Mesenchymal stem cell (in vitro differentiated cells and primary cell): ENCODE measurements around the gene NTPCR.

Experiments used
- DNase-seq: peaks from one replicate; pipeline ENCODE4 v3.0.0-alpha.2; 2013
- H2AFZ ChIP-seq: one replicate; pipeline ENCODE4 v1.6.1; 2013; ENCODE audit warnings: low read depth, mild to moderate bottlenecking, control low read depth, inconsistent platforms, low read length, moderate library complexity
- H2AK5ac ChIP-seq: 2 replicates; pipeline ENCODE4 v1.6.1; 2013; ENCODE audit warnings: low read length, moderate library complexity, mild to moderate bottlenecking, inconsistent platforms; ENCODE audit not compliant: severe bottlenecking
- H2BK120ac ChIP-seq: one replicate; pipeline ENCODE4 v1.6.1; 2013; ENCODE audit warnings: low read depth, mild to moderate bottlenecking, inconsistent platforms, low read length, moderate library complexity
- H2BK12ac ChIP-seq, 2 experiments: one replicate each; pipeline ENCODE4 v1.6.1; 2013; ENCODE audit warnings: inconsistent platforms in 2 of 2, low read length in 2 of 2, mild to moderate bottlenecking in 2 of 2, moderate library complexity in 2 of 2, control low read depth in 1 of 2
- H2BK15ac ChIP-seq: one replicate; pipeline ENCODE4 v1.6.1; 2013; ENCODE audit warnings: mild to moderate bottlenecking, low read depth, inconsistent platforms; ENCODE audit not compliant: poor library complexity, severe bottlenecking
- H2BK5ac ChIP-seq: 2 replicates; pipeline ENCODE4 v1.6.1; 2013; ENCODE audit warnings: low read depth, mild to moderate bottlenecking, low read length, control low read depth, inconsistent platforms; ENCODE audit not compliant: poor library complexity, severe bottlenecking
- H3K14ac ChIP-seq, 2 experiments: one replicate each; pipeline ENCODE4 v1.6.1; 2013; ENCODE audit warnings: inconsistent platforms in 2 of 2, low read length in 2 of 2, control low read depth in 1 of 2, mild to moderate bottlenecking in 1 of 2, moderate library complexity in 1 of 2
- H3K18ac ChIP-seq, 2 experiments: one replicate each; pipeline ENCODE4 v1.6.1; 2013; ENCODE audit warnings: inconsistent platforms in 2 of 2, low read length in 2 of 2, control low read depth in 1 of 2, low read depth in 1 of 2, mild to moderate bottlenecking in 1 of 2
- H3K23ac ChIP-seq, 2 experiments: one replicate each; pipeline ENCODE4 v1.6.1; 2013; ENCODE audit warnings: inconsistent platforms in 2 of 2, low read length in 2 of 2, mild to moderate bottlenecking in 2 of 2, moderate library complexity in 2 of 2, control low read depth in 1 of 2
- H3K27ac ChIP-seq: 2 replicates; pipeline ENCODE4 v1.5.1; 2013; ENCODE audit warnings: mild to moderate bottlenecking, moderate library complexity, low read length, control low read depth, inconsistent platforms; ENCODE audit not compliant: poor library complexity, severe bottlenecking
- H3K27me3 ChIP-seq, 2 experiments: 2 replicates each; pipeline versions ENCODE4 v1.6.1 to v1.7.0; 2013; ENCODE audit warnings: low read length in 2 of 2, mild to moderate bottlenecking in 2 of 2, moderate library complexity in 2 of 2, control low read depth in 1 of 2, inconsistent platforms in 1 of 2; ENCODE audit not compliant: control insufficient read depth in 1 of 2, insufficient read depth in 1 of 2
- H3K36me3 ChIP-seq, 2 experiments: 2 replicates each; pipeline versions ENCODE4 v1.6.1 to v1.7.0; 2013; ENCODE audit warnings: low read length in 2 of 2, control low read depth in 1 of 2, inconsistent platforms in 1 of 2, low read depth in 1 of 2, mild to moderate bottlenecking in 1 of 2; ENCODE audit not compliant: insufficient read depth in 2 of 2, control insufficient read depth in 1 of 2
- H3K4ac ChIP-seq, 2 experiments: one replicate each; pipeline ENCODE4 v1.6.1; 2013; ENCODE audit warnings: inconsistent platforms in 2 of 2, low read length in 2 of 2, mild to moderate bottlenecking in 2 of 2, moderate library complexity in 2 of 2, control low read depth in 1 of 2, low read depth in 1 of 2
- H3K4me1 ChIP-seq: 2 replicates; pipeline ENCODE4 v1.6.1; 2013; ENCODE audit warnings: low read depth, low read length, control low read depth; ENCODE audit not compliant: control insufficient read depth, insufficient read depth
- H3K4me2 ChIP-seq: 2 replicates; pipeline ENCODE4 v1.6.1; 2013; ENCODE audit warnings: low read length, mild to moderate bottlenecking, inconsistent platforms; ENCODE audit not compliant: poor library complexity, severe bottlenecking
- H3K4me3 ChIP-seq, 2 experiments: 2 replicates each; pipeline versions ENCODE4 v1.5.1 to v1.7.0; 2013; ENCODE audit warnings: low read length in 2 of 2, mild to moderate bottlenecking in 2 of 2, control low read depth in 1 of 2, low read depth in 1 of 2; ENCODE audit not compliant: insufficient read depth in 1 of 2
- H3K79me1 ChIP-seq: replicated peaks from 2 replicates; pipeline ENCODE4 v1.6.1; 2013; ENCODE audit warnings: mild to moderate bottlenecking, control low read depth, low read length, inconsistent platforms; ENCODE audit not compliant: poor library complexity, severe bottlenecking
- H3K9ac ChIP-seq: 2 replicates; pipeline ENCODE4 v1.7.0; 2013; ENCODE audit warnings: mild to moderate bottlenecking, low read length, moderate library complexity
- H3K9me3 ChIP-seq: 2 replicates; pipeline ENCODE4 v1.7.0; 2013; ENCODE audit warnings: mild to moderate bottlenecking, low read length; ENCODE audit not compliant: control insufficient read depth
- H4K8ac ChIP-seq: one replicate; pipeline ENCODE4 v1.6.1; 2013; ENCODE audit warnings: inconsistent platforms, mild to moderate bottlenecking, low read length, moderate library complexity
- H4K91ac ChIP-seq: one replicate; pipeline ENCODE4 v1.6.1; 2013; ENCODE audit warnings: mild to moderate bottlenecking, low read length, inconsistent platforms
- WGBS: methylation state at CpG from one replicate; pipeline ENCODE4 v1.1.7; 2013; ENCODE audit warnings: mixed read lengths; 5-methylcytosine and 5-hydroxymethylcytosine counted together

NTPCR gene

GRCh38 chr1:232904131-232904530 is 46.3 kb upstream of the NTPCR start:
- Histone ChIP-seq H3K27me3 (no peaks in the 10 kb centered on the region), H3K4me3 (no peak overlapping the region), H4K91ac (no peak overlapping the region), H2AK5ac (no peak overlapping the region), H4K8ac (no peak overlapping the region), H2BK12ac (peak overlapping the region in 1 of 2 experiments; percentile 85), H2BK120ac (no peak overlapping the region), H3K36me3 (no peaks in the 10 kb centered on the region), H3K4me1 (peaks cover 7% of the 10 kb centered on the region), H3K4ac (no peak overlapping the region), H2AFZ (no peak overlapping the region), H2BK15ac (no peak overlapping the region), H3K27ac (no peak overlapping the region), H3K4me2 (no peak overlapping the region), H3K79me1 (no peaks in the 10 kb centered on the region), H3K14ac (no peak overlapping the region), H3K18ac (no peak overlapping the region), H3K23ac (no peak overlapping the region), H2BK5ac (no peak overlapping the region), H3K9me3 (no peaks in the 10 kb centered on the region), H3K9ac (no peak overlapping the region)
- WGBS, result 95% methylated on average over 4 of the region's 4 CpGs
- no peak for DNase-seq

DNA sequence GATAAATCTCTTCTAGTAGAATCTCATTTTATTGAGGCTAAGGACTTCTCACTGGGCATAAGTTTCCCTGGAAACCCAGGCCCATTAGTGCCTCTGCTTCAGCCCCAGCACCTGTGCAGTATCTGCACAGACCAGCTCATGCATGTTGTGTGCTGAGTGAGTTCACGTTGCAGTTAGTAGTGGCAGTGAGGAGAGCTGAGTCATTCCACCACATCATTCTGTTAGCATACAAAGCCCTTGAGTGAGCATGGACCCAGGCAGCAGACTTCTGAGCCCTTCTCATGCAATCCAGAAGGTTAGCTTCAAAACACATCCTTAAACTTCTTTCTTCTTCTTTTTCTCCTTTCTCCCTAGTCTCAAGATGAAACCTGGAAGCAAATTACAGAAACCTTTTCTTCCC is 45.8 kb upstream of the NTPCR start:
- Histone ChIP-seq H3K4ac (no peak overlapping the region), H3K36me3 (no peaks in the 10 kb centered on the region), H2BK15ac (no peak overlapping the region), H4K91ac (no peak overlapping the region), H3K4me2 (no peak overlapping the region), H3K9me3 (no peaks in the 10 kb centered on the region), H3K18ac (no peak overlapping the region), H3K9ac (no peak overlapping the region), H3K23ac (no peak overlapping the region), H2BK5ac (no peak overlapping the region), H3K27ac (no peak overlapping the region), H4K8ac (no peak overlapping the region), H3K79me1 (no peaks in the 10 kb centered on the region), H2AFZ (no peak overlapping the region), H2BK120ac (no peak overlapping the region), H3K27me3 (no peaks in the 10 kb centered on the region), H3K4me3 (no peak overlapping the region), H2BK12ac (no peak overlapping the region), H3K4me1 (peaks cover 7% of the 10 kb centered on the region), H2AK5ac (no peak overlapping the region), H3K14ac (no peak overlapping the region)
- WGBS, result 8% methylated on average over 1 of the region's 1 CpG
- DNase-seq, result peak; percentile 84

GRCh38 chr1:232905331-232906034 is 44.9 kb upstream of the NTPCR start:
- WGBS, result 86% methylated on average over 3 of the region's 4 CpGs

DNA sequence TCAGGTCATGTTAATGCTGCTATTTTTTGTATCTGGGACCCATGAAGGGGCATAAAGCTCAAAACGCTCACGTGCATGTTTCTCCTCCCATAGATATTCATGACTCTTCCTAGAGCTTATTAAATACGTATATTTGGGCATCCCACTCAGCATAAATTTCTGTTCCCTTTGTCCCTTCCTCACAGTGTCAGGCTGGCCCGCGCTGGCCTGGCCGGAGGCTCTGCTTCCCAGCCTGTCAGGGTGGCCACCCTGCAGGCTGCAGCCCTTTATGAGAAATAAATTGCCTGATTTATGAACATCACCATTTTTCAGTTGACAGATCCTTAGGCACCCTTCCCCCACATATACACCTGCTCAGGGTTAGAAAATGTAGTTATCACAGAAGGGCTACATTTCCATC is 44.0 kb upstream of the NTPCR start:
- Histone ChIP-seq H2AK5ac (no peak overlapping the region), H3K9ac (no peak overlapping the region), H3K79me1 (no peaks in the 10 kb centered on the region), H3K23ac (no peak overlapping the region), H3K4ac (no peak overlapping the region), H3K27me3 (no peaks in the 10 kb centered on the region), H3K4me3 (no peak overlapping the region), H2AFZ (no peak overlapping the region), H3K4me2 (no peak overlapping the region), H3K4me1 (peaks cover 4% of the 10 kb centered on the region), H3K36me3 (no peaks in the 10 kb centered on the region), H3K18ac (no peak overlapping the region), H3K27ac (no peak overlapping the region), H4K91ac (no peak overlapping the region), H4K8ac (no peak overlapping the region), H3K14ac (no peak overlapping the region), H2BK12ac (no peak overlapping the region), H2BK15ac (no peak overlapping the region), H2BK5ac (no peak overlapping the region), H2BK120ac (no peak overlapping the region), H3K9me3 (no peaks in the 10 kb centered on the region)
- DNase-seq, result no peak
- WGBS, result 96% methylated on average over 6 of the region's 6 CpGs

More at GRCh38 chr1:232905331-232906034, 44.9 kb upstream of the NTPCR start:
- H3K4ac ChIP-seq, result no peak overlapping the region
- H2AK5ac ChIP-seq, result no peak overlapping the region
- no peak overlapping the region for H2BK5ac ChIP-seq
- no peaks in the 10 kb centered on the region for H3K79me1 ChIP-seq
- H3K27me3 ChIP-seq, result no peaks in the 10 kb centered on the region
- no peak overlapping the region for H3K4me2 ChIP-seq
- peak overlapping the region in 1 of 2 experiments; percentile 84 for H3K14ac ChIP-seq
- H2BK12ac ChIP-seq, result peak overlapping the region in 1 of 2 experiments; percentile 60
- H2AFZ ChIP-seq, result no peak overlapping the region
- H3K36me3 ChIP-seq, result no peaks in the 10 kb centered on the region
- H3K27ac ChIP-seq, result no peak overlapping the region
- no peak overlapping the region for H2BK15ac ChIP-seq
- peaks cover 7% of the 10 kb centered on the region for H3K4me1 ChIP-seq
- H3K23ac ChIP-seq, result no peak overlapping the region
- no peak overlapping the region for H4K91ac ChIP-seq
- peak; percentile 26 for DNase-seq
- H3K9me3 ChIP-seq, result no peaks in the 10 kb centered on the region
- no peak overlapping the region for H3K4me3 ChIP-seq
- H2BK120ac ChIP-seq, result no peak overlapping the region
- no peak overlapping the region for H4K8ac ChIP-seq
- H3K9ac ChIP-seq, result no peak overlapping the region
- H3K18ac ChIP-seq, result no peak overlapping the region
